SIG-M5 treated with dmso at 0.1 percent for 504 hours (cell line): ENCODE results near the gene CFAP58.
"Not testable (repeated sequence)": the region's sequence is repeated elsewhere in the genome, so short reads cannot be mapped to it uniquely, and the experiment has no call there.

Source experiments
- DNase-seq: peaks from one replicate; lab custom pipeline; 2025; ENCODE audit not compliant: unreplicated experiment; lab: John Stamatoyannopoulos, UW

Gene CFAP58

DNA sequence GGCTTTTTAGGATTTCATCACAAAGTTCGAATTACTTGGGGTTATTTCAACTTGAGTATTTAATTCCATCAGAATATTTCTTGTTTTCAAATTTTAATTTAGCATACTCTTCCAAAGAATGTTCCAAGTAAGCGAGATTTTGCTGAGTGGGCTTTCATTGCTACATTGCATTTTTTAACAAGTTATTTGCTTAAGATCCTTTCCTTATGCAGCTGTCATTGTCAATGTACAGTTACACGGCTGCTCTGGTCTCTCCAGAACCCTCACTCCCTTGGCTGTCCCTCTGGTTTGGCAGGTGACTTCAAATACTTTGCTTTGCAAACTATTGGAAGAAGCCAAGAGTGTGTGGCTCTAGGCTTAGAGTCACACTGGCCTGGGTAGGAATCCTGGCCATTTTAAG lies 80.0 kb downstream of the CFAP58 start:
- no peak for DNase-seq

DNA sequence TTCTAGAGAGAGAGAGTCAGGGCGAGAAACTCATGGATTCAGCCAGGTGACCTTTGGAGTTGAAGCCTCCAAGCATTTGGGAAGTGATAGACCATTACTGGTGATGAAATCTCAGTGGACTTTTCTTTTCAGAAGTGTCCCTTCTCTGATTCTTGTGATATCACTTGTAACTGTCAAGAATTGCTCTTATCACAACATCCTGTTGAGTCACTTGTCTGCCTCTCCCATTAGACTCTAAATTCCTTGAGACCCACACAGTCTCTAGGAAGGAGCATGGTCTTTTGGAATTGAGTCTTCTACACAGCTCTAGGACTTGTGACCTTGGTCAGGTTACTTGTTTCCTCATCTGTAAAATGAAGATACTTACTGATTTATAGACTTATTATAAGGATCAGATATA lies 81.0 kb downstream of the CFAP58 start:
- DNase-seq, result no peak

DNA sequence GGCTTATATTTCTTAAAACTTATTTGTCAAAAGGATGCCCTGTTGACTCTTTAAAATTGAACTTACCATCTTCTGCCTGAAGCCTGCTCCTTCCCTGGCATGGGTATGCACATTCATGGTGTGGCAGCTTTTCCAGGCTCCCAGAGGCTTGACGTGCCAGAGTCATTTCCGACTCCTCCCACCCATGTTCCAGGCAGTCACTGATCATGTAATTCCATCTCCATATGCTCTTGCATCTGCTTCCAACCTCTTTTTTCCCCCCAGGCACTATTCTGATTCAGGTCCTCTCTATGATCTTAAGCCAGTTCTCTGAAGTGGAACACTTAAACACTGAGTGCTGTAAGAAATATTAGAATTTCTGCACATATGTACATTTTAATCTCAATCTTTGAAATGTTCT lies 82.2 kb downstream of the CFAP58 start:
- DNase-seq, result no peak

DNA sequence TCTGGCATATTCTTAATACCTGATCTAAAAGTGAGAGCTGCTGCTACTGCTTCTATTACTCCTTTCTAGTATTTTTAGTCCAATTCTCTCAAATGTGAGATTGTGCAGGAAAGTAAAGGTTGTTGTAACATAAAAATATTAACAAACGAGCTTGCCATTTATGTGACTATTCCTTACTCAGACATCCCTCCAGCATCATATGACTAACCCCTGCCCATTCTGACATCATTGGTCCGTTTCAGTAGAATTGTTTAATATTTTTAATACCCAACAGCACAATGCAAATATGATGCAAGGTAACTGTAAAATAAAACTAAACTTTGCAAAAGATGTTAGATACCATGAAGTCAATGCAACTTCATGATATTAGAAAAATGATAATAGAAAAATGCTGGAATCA lies 83.6 kb downstream of the CFAP58 start:
- DNase-seq, result no peak

DNA sequence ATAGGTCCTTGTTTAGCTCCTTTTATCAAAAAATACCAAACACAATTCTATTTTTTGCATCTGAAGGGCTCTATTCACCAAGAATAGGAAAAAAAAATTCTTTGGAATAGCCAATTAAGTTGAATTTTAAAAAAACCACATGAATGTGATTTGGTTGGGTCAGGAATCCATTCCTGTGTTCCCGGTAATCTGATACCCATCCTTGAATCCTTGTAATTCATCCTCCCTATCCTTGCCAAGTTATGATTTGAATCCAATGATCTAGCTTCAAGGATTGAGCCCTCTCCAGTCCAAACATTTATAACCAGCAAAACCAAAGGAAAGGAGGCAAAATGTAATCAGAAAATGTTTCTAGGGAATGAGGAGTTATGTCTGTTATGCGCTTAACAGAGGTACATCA lies 86.6 kb downstream of the CFAP58 start:
- DNase-seq, result no peak

DNA sequence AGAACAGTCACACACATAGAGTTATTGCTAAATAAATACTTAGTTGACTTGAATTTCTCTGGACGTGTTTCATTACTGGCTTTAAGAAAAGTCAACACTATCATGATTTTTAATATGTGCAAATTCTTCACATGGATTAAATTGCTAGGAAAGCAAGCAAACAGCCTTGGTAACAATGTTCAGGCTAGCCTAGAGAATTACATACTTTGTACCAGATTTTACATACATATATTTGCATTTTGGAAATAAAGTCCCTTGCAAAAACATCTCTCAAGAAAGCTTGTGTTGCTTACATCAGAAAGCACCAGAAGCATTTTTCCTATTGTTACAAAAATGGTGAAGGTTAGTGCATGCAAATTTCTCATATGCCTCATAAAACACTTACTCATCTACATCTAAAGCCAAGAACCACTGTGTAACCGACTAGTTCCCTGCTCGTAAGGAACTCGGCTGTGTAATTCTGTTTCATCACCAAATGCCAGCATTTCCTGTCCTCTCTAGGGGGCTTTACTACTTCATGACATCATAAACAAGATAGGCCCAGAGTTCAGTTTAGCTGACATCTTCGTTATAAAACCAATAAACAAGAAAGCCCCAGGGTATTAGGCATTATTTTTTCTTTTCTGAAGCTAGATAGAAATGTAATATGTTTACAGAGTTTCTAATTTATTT lies 87.8 kb downstream of the CFAP58 start:
- DNase-seq, result peak; percentile 3

DNA sequence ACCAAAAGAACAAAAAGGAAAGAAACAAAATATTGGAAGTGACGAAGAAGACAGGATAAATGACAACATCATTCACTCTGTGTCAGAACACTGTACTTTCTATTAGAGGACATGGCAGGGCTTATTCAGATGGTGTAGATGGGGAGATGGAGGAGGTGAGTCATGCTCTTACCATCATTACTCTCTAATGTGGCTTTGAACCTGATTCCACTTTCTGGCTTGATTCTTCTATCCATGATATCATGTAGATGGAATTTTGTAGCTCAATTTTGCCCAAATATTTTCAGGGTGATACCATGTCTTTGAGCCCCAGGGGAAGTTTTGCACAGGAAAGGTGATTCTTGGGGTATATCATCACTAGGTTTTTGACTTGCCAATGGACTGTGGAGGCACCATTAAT lies 91.7 kb downstream of the CFAP58 start:
- DNase-seq, result no peak

DNA sequence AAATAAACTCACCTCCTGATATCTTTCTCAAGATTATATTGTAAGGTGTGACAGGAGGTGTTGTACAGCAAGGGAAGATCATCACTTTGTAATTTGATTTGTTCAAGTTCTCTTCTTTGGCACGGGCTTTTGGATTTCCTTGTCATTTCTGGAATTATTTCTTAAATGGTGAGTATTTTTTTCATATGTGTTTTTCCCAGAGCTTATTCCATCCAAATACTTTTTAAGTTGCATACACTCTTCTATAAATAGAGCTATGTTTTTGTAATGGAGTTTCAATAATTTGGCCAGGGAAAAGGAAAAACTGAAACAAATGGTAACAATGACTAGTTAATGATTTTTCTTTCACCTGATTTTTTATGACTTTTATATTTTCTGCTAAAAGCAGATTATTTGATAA lies 92.5 kb downstream of the CFAP58 start:
- DNase-seq, result no peak

DNA sequence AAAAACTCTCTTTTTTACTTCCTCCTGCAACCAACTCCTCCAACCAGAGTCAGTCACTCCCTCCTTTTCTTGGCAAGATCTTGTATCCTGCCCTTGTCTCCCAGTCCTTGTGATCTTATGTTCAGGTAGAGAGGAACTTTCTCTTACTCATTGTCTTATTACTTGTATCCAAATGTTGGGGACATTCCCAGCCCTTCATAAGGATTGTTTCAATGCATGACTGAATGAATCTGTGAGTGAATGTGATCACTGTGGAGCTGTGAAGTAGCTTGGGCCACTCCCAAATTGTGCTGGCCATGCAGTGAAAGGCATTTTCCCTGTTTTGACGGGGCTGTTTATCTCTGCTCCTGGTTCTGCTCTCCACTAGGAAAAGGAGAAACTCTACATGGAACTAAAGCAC lies 93.7 kb downstream of the CFAP58 start:
- no peak for DNase-seq

DNA sequence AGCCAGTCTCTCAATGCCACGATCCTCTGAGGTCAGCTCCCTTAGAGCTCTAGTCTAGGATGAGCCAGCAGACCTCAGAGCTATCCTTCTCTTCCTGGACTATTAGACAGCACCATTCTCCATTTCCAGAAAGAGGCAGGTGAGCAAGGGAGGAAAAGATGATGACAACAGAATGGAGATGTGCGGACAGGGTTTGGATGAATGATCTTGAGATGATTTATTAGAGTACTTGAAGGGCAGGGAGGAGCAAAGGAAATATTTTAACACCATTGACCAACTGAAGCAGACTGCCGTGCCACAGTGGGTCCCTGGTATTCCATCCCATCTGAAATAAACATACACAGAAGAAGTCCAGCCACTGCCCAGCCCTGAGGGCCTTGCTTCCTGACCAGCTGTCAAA lies 94.3 kb downstream of the CFAP58 start:
- no peak for DNase-seq

DNA sequence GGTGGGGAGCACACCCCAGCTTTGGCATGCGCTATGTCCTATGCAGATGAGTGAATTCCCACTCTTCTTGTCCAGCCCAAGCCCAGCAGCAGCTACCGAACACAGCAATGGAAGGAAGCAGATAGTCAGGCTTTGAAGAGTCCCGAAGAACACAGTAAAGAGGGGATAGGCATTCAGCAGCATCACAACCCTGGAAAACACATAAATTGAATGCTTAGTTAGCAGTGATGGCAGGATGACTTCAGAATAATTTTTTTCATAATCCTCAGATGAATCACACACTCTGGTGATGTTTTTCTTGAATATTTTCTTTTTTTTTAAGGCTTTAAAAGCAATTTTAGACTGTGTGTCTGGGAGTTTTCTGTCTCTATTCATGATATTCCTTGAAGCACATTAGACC lies 95.8 kb downstream of the CFAP58 start:
- no peak for DNase-seq

DNA sequence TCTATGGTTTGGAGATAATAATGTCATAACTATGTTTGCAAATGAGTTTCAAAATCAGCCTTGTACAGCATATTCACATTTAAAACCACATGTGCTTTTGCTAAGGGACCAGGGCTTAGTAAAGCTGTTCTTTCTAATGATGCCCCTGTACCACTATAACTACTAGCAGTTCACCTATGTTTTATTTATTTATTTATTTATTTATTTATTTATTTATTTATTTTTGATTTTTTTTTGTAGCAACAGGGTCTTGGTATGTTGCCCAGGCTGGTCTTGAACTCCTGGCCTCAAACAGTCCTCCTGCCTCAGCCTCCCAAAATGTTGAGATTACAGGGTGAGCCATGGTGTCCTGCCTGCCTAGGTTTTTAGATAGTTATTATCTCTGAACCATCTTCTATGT lies 96.9 kb downstream of the CFAP58 start:
- DNase-seq, result no peak

DNA sequence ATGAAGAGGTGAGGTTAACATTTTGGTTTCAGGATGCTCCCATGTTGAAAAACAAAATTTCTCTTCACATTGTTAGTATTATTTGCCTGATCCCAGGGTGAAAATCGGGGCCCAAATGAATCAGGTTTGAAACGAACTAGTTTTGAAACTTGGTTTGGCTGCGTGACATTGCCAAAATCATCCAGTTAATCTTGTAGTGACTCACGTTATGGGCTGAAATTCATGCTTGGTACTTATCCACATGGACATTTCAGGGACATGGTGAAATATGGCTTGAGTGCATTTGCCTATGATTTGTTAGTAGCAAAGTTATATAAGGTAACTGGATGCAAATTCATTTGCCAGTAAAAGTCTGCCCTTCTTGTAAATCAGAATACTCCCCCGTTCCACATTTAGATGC lies 97.3 kb downstream of the CFAP58 start:
- no peak for DNase-seq

DNA sequence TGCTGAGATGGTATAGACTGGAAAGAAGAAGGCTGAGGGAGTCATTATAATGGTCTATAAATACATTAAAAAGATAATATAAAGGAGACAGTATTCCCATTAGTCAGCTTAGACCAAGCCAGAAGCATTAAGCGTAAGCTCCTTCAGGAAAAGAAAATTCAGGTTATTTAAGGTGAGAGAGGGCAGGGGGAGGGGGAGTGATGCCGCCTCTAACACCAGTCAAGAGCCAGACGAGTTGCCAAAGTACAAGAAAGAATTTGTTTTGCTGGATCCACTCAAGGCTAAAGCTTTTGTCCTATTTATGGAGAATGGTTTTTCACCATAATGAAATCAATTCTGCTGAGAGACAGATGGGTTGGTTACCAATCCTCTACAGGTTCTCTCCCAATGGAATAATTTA lies 99.3 kb downstream of the CFAP58 start:
- DNase-seq, result no peak

DNA sequence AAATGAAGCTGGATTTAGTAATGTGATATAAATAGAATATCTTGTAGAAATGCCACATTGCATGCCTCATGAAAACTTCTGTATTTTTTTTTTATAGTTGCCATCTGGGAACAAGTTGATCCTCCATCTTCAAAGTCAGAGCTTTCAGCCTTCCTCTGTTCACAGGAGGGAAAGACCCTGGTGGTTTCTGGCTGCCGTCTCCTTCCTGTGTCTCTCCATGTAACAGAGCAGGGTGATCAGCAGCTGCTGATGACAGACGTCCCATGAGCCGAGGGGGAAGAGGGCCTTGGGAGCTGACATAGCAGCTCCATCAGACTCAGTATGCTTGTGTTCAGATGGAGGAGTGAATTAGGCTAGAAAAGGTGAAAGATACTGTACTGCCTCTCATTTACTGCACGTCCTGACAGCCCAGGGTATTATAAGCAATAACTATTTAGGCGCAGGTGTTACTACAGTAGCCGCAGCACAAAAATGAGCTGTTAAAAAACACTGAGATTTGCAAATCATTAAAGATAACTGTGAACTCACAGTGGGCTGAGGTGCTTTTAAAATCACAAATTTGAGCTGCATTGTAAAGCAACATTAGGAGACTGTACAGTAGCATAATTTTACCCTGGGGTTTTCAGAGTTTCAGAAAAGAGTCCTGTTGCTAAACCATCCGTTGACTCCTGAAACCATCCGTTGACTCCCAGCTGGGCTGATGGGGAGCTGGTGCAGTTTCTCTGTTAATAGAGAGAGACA lies 103.3 kb downstream of the CFAP58 start:
- no peak for DNase-seq

DNA sequence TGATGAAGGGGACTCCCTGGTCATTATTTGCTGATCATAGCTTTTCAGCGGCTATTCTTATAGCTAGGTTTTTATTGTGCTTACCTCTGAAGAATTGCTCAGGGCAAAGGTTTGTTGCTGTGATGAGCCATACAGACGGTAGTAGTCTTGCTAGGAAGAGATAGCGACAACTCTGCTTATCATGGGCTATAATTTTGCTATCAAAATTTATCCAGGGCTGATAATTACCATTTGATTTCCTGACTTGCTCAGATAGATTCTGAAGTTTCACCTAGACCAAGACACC lies 103.9 kb downstream of the CFAP58 start:
- DNase-seq, result no peak

DNA sequence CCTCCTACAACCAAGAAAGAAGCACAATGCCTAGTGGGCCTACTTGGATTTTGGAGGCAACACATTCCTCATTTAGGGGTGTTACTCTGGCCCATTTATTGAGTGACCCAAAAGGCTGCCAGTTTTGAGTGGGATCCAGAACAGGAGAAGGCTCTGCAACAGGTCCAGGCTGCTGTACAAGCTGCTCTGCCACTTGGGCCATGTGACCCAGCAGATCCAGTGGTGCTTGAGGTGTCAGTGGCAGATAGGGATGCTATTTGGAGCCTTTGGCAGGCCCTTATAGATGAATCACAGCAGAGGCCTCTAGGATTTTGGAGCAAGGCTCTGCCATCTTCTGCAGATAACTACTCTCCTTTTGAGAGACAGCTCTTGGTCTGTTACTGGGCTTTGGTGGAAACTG lies 111.9 kb downstream of the CFAP58 start:
- not testable (repeated sequence) for DNase-seq

DNA sequence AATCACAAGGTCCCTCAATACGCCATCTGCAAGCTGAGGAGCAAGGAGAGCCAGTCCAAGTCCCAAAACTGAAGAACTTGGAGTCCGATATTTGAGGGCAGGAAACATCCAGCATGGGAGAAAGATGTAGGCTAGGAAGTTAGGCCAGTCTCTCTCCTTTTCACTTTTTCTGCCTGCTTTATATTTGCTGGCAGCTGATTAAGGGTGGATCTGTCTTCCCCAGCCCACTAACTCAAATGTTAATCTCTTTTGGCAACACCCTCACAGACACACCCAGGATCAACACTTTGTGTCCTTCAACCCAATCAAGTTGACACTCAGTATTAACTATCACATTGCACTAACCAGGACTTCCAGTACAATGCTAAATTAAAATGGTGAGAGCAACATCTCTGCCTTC lies 115.2 kb downstream of the CFAP58 start:
- not testable (repeated sequence) for DNase-seq

DNA sequence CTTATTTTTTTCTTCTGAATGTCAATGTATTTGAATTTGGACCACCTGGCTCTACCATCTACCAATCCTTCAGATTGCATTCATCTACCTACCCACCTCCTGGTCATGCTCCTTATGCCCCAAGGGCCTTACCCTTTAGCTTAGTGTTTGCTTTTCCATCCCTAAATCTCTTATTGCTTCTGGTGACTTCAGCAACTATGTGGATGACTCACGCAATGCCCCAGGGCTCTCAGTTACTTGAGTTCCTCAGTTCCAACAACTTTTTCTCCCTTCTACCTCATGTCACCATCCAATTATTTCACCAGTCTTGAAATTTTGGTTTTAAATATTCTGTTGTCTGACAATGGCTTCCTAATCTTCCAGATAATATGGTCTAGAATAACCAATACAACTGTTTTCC lies 118.9 kb downstream of the CFAP58 start:
- peak; percentile 36 for DNase-seq

DNA sequence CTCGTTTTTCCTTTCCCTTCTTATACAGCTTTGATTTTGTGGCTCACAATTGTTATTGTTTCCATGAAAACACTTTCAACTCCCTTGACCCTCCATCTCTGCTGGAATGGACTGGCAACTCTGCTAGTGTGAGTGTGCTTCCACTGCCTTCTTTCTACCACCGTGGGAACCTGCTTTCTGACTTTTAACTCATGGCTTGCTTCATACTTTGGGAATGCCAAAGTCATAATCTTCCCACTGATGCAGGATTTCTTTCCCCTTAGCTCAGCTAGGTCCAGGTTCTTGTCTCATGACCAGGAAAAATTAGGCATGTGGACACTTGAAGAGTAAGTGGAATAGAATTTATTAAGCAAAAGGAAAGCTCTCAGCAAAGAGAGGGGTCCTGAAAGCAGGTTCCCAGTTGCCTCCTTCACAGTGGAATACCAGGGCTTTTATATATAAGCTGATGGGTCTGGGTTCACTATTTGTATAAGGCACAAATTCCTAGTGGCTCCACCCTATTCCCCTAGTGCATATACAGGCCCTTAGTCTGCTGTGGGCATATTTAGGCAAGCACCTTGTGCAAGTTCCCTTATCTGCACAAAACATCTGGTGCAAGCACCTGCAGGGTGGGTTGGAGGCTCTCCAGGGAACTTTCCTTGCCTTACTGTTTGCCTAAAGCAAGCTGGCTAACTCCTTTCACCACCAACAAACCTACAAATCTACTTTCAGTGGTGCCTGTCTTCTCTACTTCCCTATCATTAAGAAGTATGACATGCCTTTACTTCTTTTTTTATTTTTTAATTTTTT lies 119.5 kb downstream of the CFAP58 start:
- no peak for DNase-seq

DNA sequence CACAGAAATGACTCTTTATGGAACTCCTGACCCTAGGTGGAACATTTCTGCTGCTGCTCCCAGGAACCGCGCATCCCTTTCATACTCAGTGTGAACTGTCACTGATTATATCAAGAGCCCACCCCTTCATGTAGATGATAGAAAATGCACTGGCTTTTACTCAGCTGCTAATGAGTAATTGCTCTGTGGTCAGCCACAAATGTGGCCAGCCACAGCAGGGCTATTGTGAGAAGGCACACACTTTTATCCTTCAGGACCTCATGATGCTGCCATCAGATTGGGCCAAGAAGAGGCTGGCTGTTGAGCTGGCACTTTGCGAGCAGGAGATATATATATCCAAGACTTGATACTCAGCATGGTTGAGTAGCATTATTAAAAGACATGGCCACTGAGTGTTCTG lies 124.7 kb downstream of the CFAP58 start:
- no peak for DNase-seq

DNA sequence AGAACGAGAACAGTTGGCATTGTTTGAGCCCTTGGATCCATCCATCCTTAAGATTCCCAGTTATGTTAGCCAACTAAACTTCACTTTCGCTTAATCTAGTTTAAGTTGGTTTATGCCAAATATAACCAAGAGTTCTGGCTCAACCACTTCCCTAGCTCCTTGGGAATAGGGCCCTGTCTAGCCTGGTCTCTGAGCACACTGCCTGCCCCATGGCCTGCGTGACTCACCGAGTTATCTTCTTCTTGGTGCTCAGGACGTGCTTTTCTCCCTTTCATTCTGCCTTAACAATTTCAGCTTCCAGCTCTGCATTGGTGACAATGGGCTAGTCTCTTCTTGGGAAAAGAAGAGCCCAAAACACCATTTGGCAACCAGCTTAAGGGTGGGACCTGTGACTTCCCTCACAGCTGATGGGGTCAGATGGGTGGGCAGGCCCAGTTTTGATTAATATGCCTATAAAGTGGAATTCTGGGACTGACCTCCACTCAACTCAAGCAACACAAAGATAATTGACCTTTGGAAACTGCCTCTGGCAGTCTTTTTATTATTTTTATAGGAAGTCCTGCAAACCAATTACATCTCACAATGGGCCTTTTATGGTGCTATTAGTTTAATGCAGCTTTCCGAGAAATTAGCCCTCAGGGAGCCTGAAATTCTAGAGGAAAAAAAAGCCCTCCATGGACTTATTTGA lies 126.4 kb downstream of the CFAP58 start:
- no peak for DNase-seq
